Spleen (tissue), 11 donors: ENCODE results near the gene CD37. TPM values are rescaled to one million over a fixed set of nuclear protein-coding genes. Genes with fewer than 3 reads are reported as not detected.
A peak's percentile ranks its signal among the peaks of the same experiment; 100 is the strongest.
"Not testable (repeated sequence)": the region's sequence is repeated elsewhere in the genome, so short reads cannot be mapped to it uniquely, and the experiment has no call there.

ENCODE experiments used
- DNase-seq: peaks from one replicate; pipeline ENCODE4 v3.0.0-alpha.2; 2020
- H3K27ac ChIP-seq, 8 donors: fragments of 200-600 bp; sonication (generic) in 7 of 8; 1 replicate in 4 of 8; 2 replicates in 4 of 8; pipeline versions ENCODE4 v1.5.0 to v1.8.0; 2016 to 2021; ENCODE audit warnings: inconsistent platforms in 4 of 8, mild to moderate bottlenecking in 4 of 8, moderate library complexity in 1 of 8
- H3K27me3 ChIP-seq, 7 donors: fragments of 200-600 bp; sonication (generic) in 6 of 7; replicated peaks in 1 of 7; 1 replicate in 4 of 7; 2 replicates in 3 of 7; pipeline versions ENCODE4 v1.5.0 to v1.8.0; 2016 to 2021; ENCODE audit warnings: inconsistent platforms in 3 of 7, mild to moderate bottlenecking in 1 of 7
- H3K36me3 ChIP-seq, 6 donors: fragments of 200-600 bp; sonication (generic) in 5 of 6; 1 replicate in 4 of 6; 2 replicates in 2 of 6; pipeline versions ENCODE4 v1.5.0 to v1.8.0; 2016 to 2021; ENCODE audit warnings: inconsistent platforms in 2 of 6
- H3K4me1 ChIP-seq, 6 donors: fragments of 200-600 bp; sonication (generic) in 5 of 6; 1 replicate in 3 of 6; 2 replicates in 3 of 6; pipeline versions ENCODE4 v1.5.0 to v1.8.0; 2016 to 2021; ENCODE audit warnings: inconsistent platforms in 3 of 6
- H3K4me3 ChIP-seq, 8 donors: fragments of 200-600 bp; sonication (generic) in 7 of 8; 1 replicate in 4 of 8; 2 replicates in 4 of 8; pipeline versions ENCODE4 v1.5.0 to v1.8.0; 2016 to 2021; ENCODE audit warnings: inconsistent platforms in 4 of 8, mild to moderate bottlenecking in 4 of 8, moderate library complexity in 2 of 8
- H3K9me3 ChIP-seq, 8 donors: fragments of 200-600 bp; sonication (generic) in 7 of 8; 1 replicate in 4 of 8; 2 replicates in 4 of 8; pipeline versions ENCODE4 v1.5.0 to v1.8.0; 2016 to 2021; ENCODE audit warnings: inconsistent platforms in 4 of 8
- CTCF ChIP-seq, 11 experiments: fragments of 200-600 bp in 7 of 11; fragments of 450-650 bp in 4 of 11; sonication (generic) in 4 of 11; IDR thresholded peaks in 8 of 11; conservative IDR thresholded peaks in 3 of 11; 1 replicate in 7 of 11; 2 replicates in 4 of 11; pipeline versions ENCODE4 v1.4.0 to v1.8.0; 2016 to 2021; ENCODE audit warnings: antibody characterized with exemption in 11 of 11, inconsistent platforms in 4 of 11, mild to moderate bottlenecking in 1 of 11
- POLR2A ChIP-seq, 3 donors: fragments of 450-650 bp; IDR thresholded peaks; one replicate each; pipeline ENCODE4 v1.5.1; 2017; ENCODE audit warnings: antibody characterized with exemption in 3 of 3, mild to moderate bottlenecking in 1 of 3
- POLR2AphosphoS5 ChIP-seq, 3 donors: sonication (generic); formaldehyde crosslinking; IDR thresholded peaks; one replicate each; pipeline ENCODE4 v1.5.1; 2017; ENCODE audit warnings: antibody characterized with exemption in 3 of 3
- WGBS, 5 donors: extraction: QIAGEN DNeasy Blood & Tissue Kit in 3 of 5; methylation state at CpG; one replicate each; pipeline versions ENCODE4 v1.1.5 to v1.1.7; 2013 to 2018; 5-methylcytosine and 5-hydroxymethylcytosine counted together
- intact Hi-C: fragments of 100-400 bp; cut with DNase I; formaldehyde crosslinking; loops from one replicate; pipeline ENCODE4 v1.15.0; 2023; ENCODE audit warnings: low total_unique reads
- polyA plus RNA-seq, 3 donors: library from polyadenylated mRNA; stranded (reverse); fragments of 200-250 nt; gene quantifications; one replicate each; pipeline ENCODE4 v1.2.1, GENCODE V29; 2013
- total RNA-seq, 7 donors: library from RNA; depleted of rRNA in 3 of 7; stranded (reverse); fragments of >200 nt in 3 of 7; fragmentation: NEBNext Ultra II Directional in 4 of 7; extraction: Animal tissue kit (Norgen Biotek cat#: 25700) in 4 of 7; gene quantifications; one replicate each; pipeline versions ENCODE4 v1.1.0 to v1.2.1, GENCODE V29; 2016 to 2021
- donor health status: healthy with polysubstance abuse.
- donor health status: DM: no; HTN: no; CAD: no; lungs with moderate emphysema.
- donor health status: DM: no; HTN: no; CAD: no.
- donor health status: Bipolar disorder and iron deficiency.
- donor health status: healthy.
- donor health status: DM: no; HTN: no; CAD: no.
- donor health status: DM: yes; HTN: yes; CAD: no.

CD37 gene
- total and polyA plus RNA-seq, 10 donors, result 297 to 516 (median 403) TPM

GRCh38 chr19:49301165-49301865, 33.9 kb upstream of the CD37 start:
- WGBS, 5 donors, result 22 to 29% (median 27%) methylated on average over 6 to 8 of the region's 8 CpGs
- intact Hi-C loops, result no loop called here
- H3K4me3 ChIP-seq, result peak overlapping the region in 2 of 8 donors; percentile 14 to 60

GRCh38 chr19:49301866-49302252, 33.3 kb upstream of the CD37 start:
- H3K27me3 ChIP-seq, result no peaks in the 10 kb centered on the region
- no peaks in the 10 kb centered on the region for H3K36me3 ChIP-seq
- DNase-seq, result no peak
- intact Hi-C loops, result no loop called here
- no peak overlapping the region for H3K4me3 ChIP-seq
- peaks cover 0 to 13% (median 10%) of the 10 kb centered on the region in 6 donors for H3K4me1 ChIP-seq
- no peak overlapping the region for H3K27ac ChIP-seq
- 81 to 97% (median 89%) methylated on average over 5 of the region's 5 CpGs for WGBS, 5 donors
- peaks cover 0 to 11% (median 2%) of the 10 kb centered on the region in 8 donors for H3K9me3 ChIP-seq
- TF ChIP-seq POLR2A (IDR thresholded peaks at IDR 0.05) (no peak), CTCF (IDR thresholded peaks at IDR 0.05 in 8 of 11, conservative IDR thresholded peaks at IDR 0.05 in 3 of 11) (no peak), POLR2AphosphoS5 (IDR thresholded peaks at IDR 0.05) (no peak)

More at GRCh38 chr19:49301165-49301865, 33.9 kb upstream of the CD37 start:
- peak overlapping the region in 1 of 8 donors; percentile 40 for H3K27ac ChIP-seq
- peak in 1 of 3 donors; percentile 44 for TF ChIP-seq POLR2AphosphoS5 (IDR thresholded peaks at IDR 0.05)
- TF ChIP-seq POLR2A (IDR thresholded peaks at IDR 0.05), result no peak
- TF ChIP-seq CTCF (IDR thresholded peaks at IDR 0.05 in 8 of 11, conservative IDR thresholded peaks at IDR 0.05 in 3 of 11), result peak; percentile 53 to 92 (median 85)
- H3K4me1 ChIP-seq, result peaks cover 0 to 13% (median 10%) of the 10 kb centered on the region in 6 donors
- H3K36me3 ChIP-seq, result no peaks in the 10 kb centered on the region
- no peaks in the 10 kb centered on the region for H3K27me3 ChIP-seq
- DNase-seq, result peak; percentile 97
- peaks cover 0 to 11% (median 2%) of the 10 kb centered on the region in 8 donors for H3K9me3 ChIP-seq

DNA sequence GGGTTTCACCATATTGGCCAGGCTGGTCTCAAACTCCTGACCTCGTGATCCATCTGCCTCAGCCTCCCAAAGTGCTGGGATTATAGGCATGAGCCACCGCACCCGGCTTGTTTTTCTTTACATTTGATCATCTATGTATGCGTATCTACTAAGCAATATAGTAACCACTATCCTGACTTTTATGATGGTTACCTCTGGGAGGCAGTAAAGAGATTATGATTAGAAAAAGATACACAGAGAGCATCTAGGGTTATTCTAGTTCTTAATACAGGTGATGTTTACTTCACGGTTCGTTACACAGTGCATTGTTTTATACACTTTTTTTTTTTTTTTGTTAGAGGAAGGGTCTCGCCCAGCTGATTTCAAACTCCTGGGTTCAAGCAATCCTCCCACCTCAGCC, 28.5 kb upstream of the CD37 start:
- H3K4me1 ChIP-seq, H3K27me3 ChIP-seq, DNase-seq, H3K4me3 ChIP-seq, H3K27ac ChIP-seq, intact Hi-C loops: not testable (repeated sequence)
- Histone ChIP-seq H3K36me3 (peaks cover 0 to 35% (median 7%) of the 10 kb centered on the region in 6 donors), H3K9me3 (peaks cover 0 to 11% (median 1%) of the 10 kb centered on the region in 8 donors)
- 69 to 82% (median 70%) methylated on average over 7 of the region's 7 CpGs for WGBS, 5 donors
- peak in 2 of 11 experiments; percentile 5 to 10 for TF ChIP-seq CTCF (IDR thresholded peaks at IDR 0.05 in 8 of 11, conservative IDR thresholded peaks at IDR 0.05 in 3 of 11)

DNA sequence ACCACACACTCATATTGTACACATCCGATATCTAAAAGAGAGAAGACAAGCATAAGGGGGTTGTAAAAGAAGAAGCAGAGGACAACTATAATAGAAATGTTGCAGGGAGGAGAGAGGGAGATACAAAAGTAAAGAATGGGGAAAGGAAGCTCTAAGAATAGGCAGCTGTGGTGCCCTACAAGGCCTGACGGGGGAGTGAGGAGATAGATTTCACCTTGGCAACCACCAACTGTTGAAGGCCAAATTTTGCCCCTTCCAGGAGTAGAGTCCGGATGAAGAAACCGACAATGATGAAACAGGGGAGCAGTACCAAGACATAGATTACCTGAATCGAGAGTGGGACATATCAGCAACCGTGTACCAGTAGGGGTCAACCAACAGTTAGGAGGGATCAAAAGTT, 26.1 kb upstream of the CD37 start:
- intact Hi-C loops, result no loop called here
- Histone ChIP-seq H3K4me1 (no peaks in the 10 kb centered on the region), H3K9me3 (no peaks in the 10 kb centered on the region), H3K27me3 (no peaks in the 10 kb centered on the region), H3K4me3 (no peak overlapping the region), H3K36me3 (peaks cover 0 to 41% (median 7%) of the 10 kb centered on the region in 6 donors), H3K27ac (no peak overlapping the region)
- no peak for TF ChIP-seq CTCF (IDR thresholded peaks at IDR 0.05 in 8 of 11, conservative IDR thresholded peaks at IDR 0.05 in 3 of 11)
- WGBS, 5 donors, result 86 to 90% (median 88%) methylated on average over 6 of the region's 6 CpGs
- no peak for DNase-seq
